Adrenal gland (tissue), 12 donors: ENCODE measurements around the gene ALKBH6. TPM values are rescaled to one million over a fixed set of nuclear protein-coding genes. Genes with fewer than 3 reads are reported as not detected.

Experiments
- DNase-seq, 7 donors: peaks; one replicate each; pipeline ENCODE4 v3.0.0-alpha.2; 2019 to 2020
- H3K27ac ChIP-seq, 5 donors: fragments of 200-600 bp; sonication (generic) in 4 of 5; 1 replicate in 3 of 5; 2 replicates in 2 of 5; pipeline versions ENCODE4 v1.5.1 to v1.8.0; 2016 to 2020; ENCODE audit warnings: mild to moderate bottlenecking in 1 of 5
- H3K27me3 ChIP-seq: fragments of 200-600 bp; 2 replicates; pipeline ENCODE4 v1.8.0; 2021
- H3K36me3 ChIP-seq, 2 donors: fragments of 200-600 bp; replicated peaks in 1 of 2; 1 replicate in 1 of 2; 2 replicates in 1 of 2; pipeline versions ENCODE4 v1.5.1 to v1.8.0; 2018 to 2022
- H3K4me1 ChIP-seq, 2 donors: fragments of 200-600 bp; replicated peaks in 1 of 2; 1 replicate in 1 of 2; 2 replicates in 1 of 2; pipeline versions ENCODE4 v1.5.1 to v1.8.0; 2018 to 2021
- H3K4me3 ChIP-seq, 4 donors: fragments of 200-600 bp; sonication (generic) in 3 of 4; one replicate each; pipeline ENCODE4 v1.5.1; 2016 to 2018
- H3K9me3 ChIP-seq, 3 donors: fragments of 200-600 bp; sonication (generic) in 1 of 3; replicated peaks in 1 of 3; 1 replicate in 2 of 3; 2 replicates in 1 of 3; pipeline versions ENCODE4 v1.5.1 to v1.8.0; 2016 to 2021
- CTCF ChIP-seq, 6 experiments: fragments of 450-650 bp in 4 of 6; fragments of 200-600 bp in 2 of 6; sonication (generic) in 1 of 6; IDR thresholded peaks; 1 replicate in 5 of 6; 2 replicates in 1 of 6; pipeline versions ENCODE4 v1.5.1 to v1.8.0; 2016 to 2021; ENCODE audit warnings: antibody characterized with exemption in 6 of 6, mild to moderate bottlenecking in 2 of 6, moderate library complexity in 1 of 6
- POLR2A ChIP-seq, 2 donors: fragments of 450-650 bp; IDR thresholded peaks; one replicate each; pipeline ENCODE4 v1.6.1; 2017; ENCODE audit warnings: antibody characterized with exemption in 2 of 2, mild to moderate bottlenecking in 2 of 2, moderate library complexity in 1 of 2
- WGBS, 4 donors: extraction: QIAGEN DNeasy Blood & Tissue Kit in 2 of 4; methylation state at CpG; one replicate each; pipeline versions ENCODE4 v1.1.5 to v1.1.7; 2013 to 2017; 5-methylcytosine and 5-hydroxymethylcytosine counted together
- intact Hi-C, 2 donors: fragments of 100-400 bp; cut with DNase I; formaldehyde crosslinking; loops; one replicate each; pipeline versions ENCODE4 v1.14.1 to v1.15.0; 2022 to 2023
- polyA plus RNA-seq, 3 donors: library from polyadenylated mRNA; stranded (reverse); fragments of 200-250 nt in 2 of 3; fragments of 350-450 nt in 1 of 3; fragmentation: Illumina TruSeq in 1 of 3; extraction: RNeasy Lipid Tissue Mini Kit (QIAGEN cat#74804) in 1 of 3; gene quantifications; one replicate each; pipeline ENCODE4 v1.2.3, GENCODE V29; 2013 to 2014
- total RNA-seq, 9 donors: library from RNA; depleted of rRNA in 4 of 9; stranded (reverse); fragments of >200 nt in 4 of 9; fragments of 120-200 nt in 1 of 9; fragmentation: NEBNext Ultra II Directional in 1 of 9; extraction: Animal tissue kit (Norgen Biotek cat#: 25700) in 1 of 9; gene quantifications; one replicate each; pipeline versions ENCODE4 v1.1.0 to v1.2.4, GENCODE V29; 2013 to 2023
- donor health status: healthy with polysubstance abuse.
- donor health status: Bipolar disorder and iron deficiency.
- donor health status: DM: yes; HTN: yes; CAD: no.
- donor health status: DM: no; HTN: no; CAD: no.
- donor health status: DM: no; HTN: no; CAD: no.
- donor health status: DM: yes; HTN: yes; CAD: no.

ALKBH6 gene
- total and polyA plus RNA-seq, 12 donors: 16.8 to 39.8 (median 23.9) TPM

GRCh38 chr19:36009633-36010379 lies 4.2 kb downstream of the ALKBH6 start:
- peak overlapping the region in 1 of 4 donors; percentile 50 for H3K4me3 ChIP-seq
- no peak for TF ChIP-seq POLR2A (IDR thresholded peaks at IDR 0.05)
- H3K27ac ChIP-seq: peak overlapping the region in 2 of 5 donors; percentile 38 to 53
- WGBS, 4 donors: 33 to 49% (median 47%) methylated on average over 11 to 15 of the region's 15 CpGs
- no peaks in the 10 kb centered on the region for H3K27me3 ChIP-seq
- intact Hi-C loops: loop anchor here in 1 of 2 donors (5.0 kb wide), 1 partner anchor 42 kb away; the partner anchor contains the start of genes THAP8 and WDR62
- DNase-seq: no peak
- H3K9me3 ChIP-seq: no peaks in the 10 kb centered on the region
- H3K36me3 ChIP-seq: no peaks in the 10 kb centered on the region
- peaks cover 15 to 17% of the 10 kb centered on the region in 2 donors for H3K4me1 ChIP-seq

GRCh38 chr19:36009220-36009619 lies 4.8 kb downstream of the ALKBH6 start:
- no peaks in the 10 kb centered on the region for H3K9me3 ChIP-seq
- H3K4me1 ChIP-seq: peaks cover 11 to 12% of the 10 kb centered on the region in 2 donors
- 1 to 4% (median 2%) methylated on average over 5 to 50 of the region's 50 CpGs for WGBS, 4 donors
- peak in 6 of 7 donors; percentile 64 to 85 (median 73) for DNase-seq
- TF ChIP-seq POLR2A (IDR thresholded peaks at IDR 0.05) (peak; percentile 40 to 48), CTCF (IDR thresholded peaks at IDR 0.05) (no peak)
- no peaks in the 10 kb centered on the region for H3K27me3 ChIP-seq
- intact Hi-C loops: no loop called here
- peak overlapping the region in 2 of 4 donors; percentile 14 to 50 for H3K4me3 ChIP-seq
- H3K27ac ChIP-seq: peak overlapping the region in 2 of 5 donors; percentile 38 to 53
- no peaks in the 10 kb centered on the region for H3K36me3 ChIP-seq

GRCh38 chr19:36008336-36008978 lies 5.6 kb downstream of the ALKBH6 start, which contains the start of gene SYNE4:
Gene SYNE4 (minus strand): TSS chr19:36008813. CDS start chr19:36008681, 132 bp downstream.
- DNase-seq: peak in 1 of 7 donors; percentile 77
- TF ChIP-seq CTCF (IDR thresholded peaks at IDR 0.05): no peak
- Histone ChIP-seq H3K4me3 (peak within 1 kb of the TSS in 2 of 4 donors; percentile 14 to 50), H3K27me3 (no peaks in the 10 kb centered on the region), H3K9me3 (no peaks in the 10 kb centered on the region), H3K27ac (peak within 1 kb of the TSS in 2 of 5 donors; percentile 38 to 53), H3K36me3 (no peaks in the 10 kb centered on the region), H3K4me1 (peaks cover 9% of the 10 kb centered on the region in 2 donors)
- WGBS, 4 donors: 51 to 58% (median 55%) methylated on average over 9 to 19 of the region's 19 CpGs
- intact Hi-C loops: no loop called here

- H3K27me3 ChIP-seq: no peaks in the 10 kb centered on the region
- H3K27ac ChIP-seq: no peak overlapping the region
- intact Hi-C loops: no loop called here
- no peak for TF ChIP-seq CTCF (IDR thresholded peaks at IDR 0.05)
- TF ChIP-seq POLR2A (IDR thresholded peaks at IDR 0.05): no peak
- DNase-seq: no peak
- no peak overlapping the region for H3K4me3 ChIP-seq
- H3K4me1 ChIP-seq: peaks cover 5 to 7% of the 10 kb centered on the region in 2 donors
- 91 to 100% (median 97%) methylated on average over 3 to 5 of the region's 5 CpGs for WGBS, 4 donors
- no peaks in the 10 kb centered on the region for H3K36me3 ChIP-seq
- H3K9me3 ChIP-seq: no peaks in the 10 kb centered on the region
These were observed 7.1 kb downstream of the ALKBH6 start for GRCh38 chr19:36006955-36007354.
